Measurements from ENCODE around the gene IPO5. TPM values are rescaled to one million over a fixed set of nuclear protein-coding genes. Genes with fewer than 3 reads are reported as not detected.

The IPO5 gene
- total RNA-seq, 1 experiment from 2014 or later, result 342 TPM

GRCh38 chr13:98007001-98007400 is 53.5 kb downstream of the IPO5 start:
- no peak overlapping the region for H3K4ac ChIP-seq (ENCODE audit: low read depth, low read length)
- H3K4me2 ChIP-seq (ENCODE audit: insufficient read depth, insufficient read length, low read length), result no peak overlapping the region
- no peak overlapping the region for H3K56ac ChIP-seq (ENCODE audit: insufficient read length, low read depth, low read length)
- H3K23me2 ChIP-seq (ENCODE audit: insufficient read length, low read depth, low read length, poor library complexity, severe bottlenecking), result no peaks in the 10 kb centered on the region
- H3K23ac ChIP-seq (ENCODE audit: insufficient read length, low read depth, low read length), result no peak overlapping the region
- H2AK5ac ChIP-seq (ENCODE audit: insufficient read length, low read length), result no peak overlapping the region
- H4K8ac ChIP-seq (replicated peaks; ENCODE audit: insufficient read length, low read depth, low read length), result no peak overlapping the region
- H2BK20ac ChIP-seq (ENCODE audit: low read depth, low read length, poor library complexity, severe bottlenecking), result no peak overlapping the region
- H3K27me3 ChIP-seq (ENCODE audit: insufficient read depth, low read length), result no peaks in the 10 kb centered on the region
- Mint-ChIP-seq H3K27ac (no peak overlapping the region; a peak in 1 of 7 replicates), H3K9me3 (no peaks in the 10 kb centered on the region), H3K27me3 (ENCODE audit: low read depth) (no peaks in the 10 kb centered on the region), H3K4me3 (no peak overlapping the region), H3K4me1 (no peaks in the 10 kb centered on the region), H3K36me3 (ENCODE audit: insufficient read depth in 1 of 3, low read depth in 3 of 3) (peaks cover 62 to 96% (median 92%) of the 10 kb centered on the region in 3 experiments)
- H2AFZ ChIP-seq (ENCODE audit: low read length), result no peak overlapping the region
- H3T11ph ChIP-seq (ENCODE audit: low read length), result no peak overlapping the region
- H2BK120ac ChIP-seq (ENCODE audit: low read depth, low read length, poor library complexity, severe bottlenecking), result no peak overlapping the region
- no peaks in the 10 kb centered on the region for H4K20me1 ChIP-seq (ENCODE audit: control insufficient read depth, insufficient read depth, insufficient read length)
- H3K27ac ChIP-seq (ENCODE audit: insufficient read length, low read depth, low read length), result no peak overlapping the region
- no peak overlapping the region for H3K14ac ChIP-seq (ENCODE audit: insufficient read depth, low read length)
- WGBS (ENCODE audit: extremely low coverage, insufficient read length, low lambda C conversion rate), result no CpG with 5 or more reads among the region's 5 CpGs
- no peak overlapping the region for H2BK12ac ChIP-seq (ENCODE audit: insufficient read length, low read depth, low read length)
- no peak for TF ChIP-seq CTCF (conservative IDR thresholded peaks at IDR 0.05)
- H3K18ac ChIP-seq (ENCODE audit: insufficient read length, low read depth, low read length), result no peak overlapping the region
- H3K79me1 ChIP-seq (ENCODE audit: insufficient read depth, low read depth, low read length, poor library complexity, severe bottlenecking), result no peaks in the 10 kb centered on the region
- H3K9ac ChIP-seq (ENCODE audit: extremely low read depth, insufficient read length, low read length), result no peak overlapping the region
- H3K4me1 ChIP-seq (ENCODE audit: insufficient read depth, low read length), result no peaks in the 10 kb centered on the region
- H4K5ac ChIP-seq (ENCODE audit: insufficient read length, low read depth, low read length), result no peak overlapping the region
- no peaks in the 10 kb centered on the region for H3K79me2 ChIP-seq (ENCODE audit: insufficient read depth, low read length)
- H4K91ac ChIP-seq (ENCODE audit: insufficient read length, low read depth, low read length), result no peak overlapping the region
- no peak overlapping the region for H2BK15ac ChIP-seq (ENCODE audit: low read depth, low read length)
- DNase-seq, result no peak
- H2BK5ac ChIP-seq (ENCODE audit: insufficient read length, low read length), result no peak overlapping the region
- H3K9me3 ChIP-seq (ENCODE audit: control insufficient read depth, low read depth, low read length), result no peaks in the 10 kb centered on the region

Data from H9 (cell line).